ENCODE measurements around the gene DRAXIN.

DRAXIN gene

GRCh38 chr1:11701551-11701961 lies 10.0 kb downstream of the DRAXIN start:
- H3K4me3 ChIP-seq (ENCODE audit: low read depth, low read length): no peak overlapping the region
- TF ChIP-seq CTCF (IDR thresholded peaks at IDR 0.05; ENCODE audit: control insufficient read depth, extremely low read depth, insufficient read depth): no peak
- DNase-seq (ENCODE audit: low read depth): no peak

- H3K4me3 ChIP-seq (ENCODE audit: low read depth, low read length): no peak overlapping the region
- DNase-seq (ENCODE audit: low read depth): no peak
- TF ChIP-seq CTCF (IDR thresholded peaks at IDR 0.05; ENCODE audit: control insufficient read depth, extremely low read depth, insufficient read depth): no peak
Measured at GRCh38 chr1:11701981-11702803, 10.7 kb downstream of the DRAXIN start.

- no peak for DNase-seq (ENCODE audit: low read depth)
- H3K4me3 ChIP-seq (ENCODE audit: low read depth, low read length): no peak overlapping the region
- TF ChIP-seq CTCF (IDR thresholded peaks at IDR 0.05; ENCODE audit: control insufficient read depth, extremely low read depth, insufficient read depth): no peak
Measured at GRCh38 chr1:11703357-11704193, 12.1 kb downstream of the DRAXIN start.

GRCh38 chr1:11704194-11704529 lies 12.7 kb downstream of the DRAXIN start:
- no peak for TF ChIP-seq CTCF (IDR thresholded peaks at IDR 0.05; ENCODE audit: control insufficient read depth, extremely low read depth, insufficient read depth)
- H3K4me3 ChIP-seq (ENCODE audit: low read depth, low read length): no peak overlapping the region
- DNase-seq (ENCODE audit: low read depth): no peak

- no peak for TF ChIP-seq CTCF (IDR thresholded peaks at IDR 0.05; ENCODE audit: control insufficient read depth, extremely low read depth, insufficient read depth)
- no peak for DNase-seq (ENCODE audit: low read depth)
- H3K4me3 ChIP-seq (ENCODE audit: low read depth, low read length): no peak overlapping the region
Measured at GRCh38 chr1:11704691-11705475, 13.4 kb downstream of the DRAXIN start.

GRCh38 chr1:11705596-11705995 lies 14.1 kb downstream of the DRAXIN start:
- no peak overlapping the region for H3K4me3 ChIP-seq (ENCODE audit: low read depth, low read length)
- TF ChIP-seq CTCF (IDR thresholded peaks at IDR 0.05; ENCODE audit: control insufficient read depth, extremely low read depth, insufficient read depth): no peak
- no peak for DNase-seq (ENCODE audit: low read depth)
